Limb (tissue), 2 donors: ENCODE results near the gene RTN4.

Experiments used
- DNase-seq, 2 donors: peaks; one replicate each; pipeline ENCODE4 v3.0.0-alpha.2; 2016; ENCODE audit errors: extremely low spot score in 2 of 2

Gene RTN4

GRCh38 chr2:54952978-54953456 is 97.2 kb downstream of the RTN4 start:
- DNase-seq = no peak

GRCh38 chr2:54952425-54952824 is 97.8 kb downstream of the RTN4 start:
- no peak for DNase-seq

GRCh38 chr2:54950811-54951210 is 99.4 kb downstream of the RTN4 start:
- no peak for DNase-seq

- no peak for DNase-seq
Measured at GRCh38 chr2:54949431-54949830, 100.8 kb downstream of the RTN4 start.

- DNase-seq = no peak
Measured at GRCh38 chr2:54948120-54948519, 102.1 kb downstream of the RTN4 start.

GRCh38 chr2:54947646-54948045 is 102.6 kb downstream of the RTN4 start:
- DNase-seq = no peak

- no peak for DNase-seq
Measured at GRCh38 chr2:54947136-54947535, 103.1 kb downstream of the RTN4 start.

- DNase-seq = no peak
Measured at GRCh38 chr2:54946220-54946805, 103.9 kb downstream of the RTN4 start.

- DNase-seq = no peak
Measured at GRCh38 chr2:54945391-54946219, 104.6 kb downstream of the RTN4 start.

- no peak for DNase-seq
Measured at GRCh38 chr2:54944724-54945326, 105.4 kb downstream of the RTN4 start.

- DNase-seq = no peak
Measured at GRCh38 chr2:54942373-54942772, 107.9 kb downstream of the RTN4 start.

- no peak for DNase-seq
Measured at GRCh38 chr2:54941248-54941984, 108.8 kb downstream of the RTN4 start.

GRCh38 chr2:54940723-54941122 is 109.5 kb downstream of the RTN4 start:
- no peak for DNase-seq

GRCh38 chr2:54939446-54940118 is 110.7 kb downstream of the RTN4 start:
- no peak for DNase-seq

- no peak for DNase-seq
Measured at GRCh38 chr2:54936766-54937165, 113.5 kb downstream of the RTN4 start.

GRCh38 chr2:54935389-54935788 is 114.9 kb downstream of the RTN4 start:
- DNase-seq = no peak

- no peak for DNase-seq
Measured at GRCh38 chr2:54931473-54931872, 118.8 kb downstream of the RTN4 start.

GRCh38 chr2:54928719-54929118 is 121.5 kb downstream of the RTN4 start:
- no peak for DNase-seq

- DNase-seq = no peak
Measured at GRCh38 chr2:54927751-54928615, 122.3 kb downstream of the RTN4 start.

GRCh38 chr2:54927085-54927750 is 123.0 kb downstream of the RTN4 start:
- DNase-seq = no peak
